Activated CD4-positive, alpha-beta memory T cell treated with anti-CD3 and anti-CD28 coated beads, Interleukin-2, amount 10 ng/mL, durations not matched to agents 7 days and 5 days (primary cell): Measurements from ENCODE around the gene PLIN4. TPM values are rescaled to one million over a fixed set of nuclear protein-coding genes. Genes with fewer than 3 reads are reported as not detected.
"Not testable (repeated sequence)": the region's sequence is repeated elsewhere in the genome, so short reads cannot be mapped to it uniquely, and the experiment has no call there.

Experiments used
- CTCF ChIA-PET: fragments of 350-600 bp; sonication (Branson Sonifier 250); formaldehyde crosslinking; loops from one replicate; lab custom pipeline; 2021; ENCODE audit warnings: antibody characterized with exemption, inconsistent platforms; lab: Charles Lee
- POLR2A ChIA-PET: fragments of 350-600 bp; sonication (Branson Sonifier 250); formaldehyde crosslinking; loops from one replicate; lab custom pipeline; 2021; ENCODE audit warnings: antibody characterized with exemption; lab: Charles Lee
- DNase-seq: peaks from one replicate; pipeline ENCODE4 v3.0.0-alpha.2; 2020
- H3K27ac Mint-ChIP-seq: one replicate; pipeline ENCODE4 v1.8.0; 2021; ENCODE audit warnings: mild to moderate bottlenecking, mixed read lengths
- H3K27me3 Mint-ChIP-seq: one replicate; pipeline ENCODE4 v1.8.0; 2021; ENCODE audit warnings: mixed read lengths
- H3K36me3 Mint-ChIP-seq: one replicate; pipeline ENCODE4 v1.8.0; 2021; ENCODE audit warnings: low read depth, mixed read lengths
- H3K4me1 Mint-ChIP-seq: one replicate; pipeline ENCODE4 v1.8.0; 2021; ENCODE audit warnings: mixed read lengths
- H3K4me3 Mint-ChIP-seq: one replicate; pipeline ENCODE4 v1.8.0; 2021; ENCODE audit warnings: mild to moderate bottlenecking, mixed read lengths
- H3K9me3 Mint-ChIP-seq: one replicate; pipeline ENCODE4 v1.8.0; 2021; ENCODE audit warnings: mixed read lengths
- total RNA-seq, 2 experiments: library from RNA; stranded (reverse); gene quantifications; one replicate each; pipeline ENCODE4 v1.2.3, GENCODE V29; 2021

Gene PLIN4
- total RNA-seq, 2 experiments from 2014 or later, result not detected

- H3K27me3 Mint-ChIP-seq, result peaks cover 5% of the 10 kb centered on the region
- CTCF ChIA-PET, result no interaction called here
- POLR2A ChIA-PET, result no interaction called here
- H3K36me3 Mint-ChIP-seq, result no peaks in the 10 kb centered on the region
- no peak overlapping the region for H3K27ac Mint-ChIP-seq
- DNase-seq, result no peak
- H3K4me1 Mint-ChIP-seq, result no peaks in the 10 kb centered on the region
- no peaks in the 10 kb centered on the region for H3K9me3 Mint-ChIP-seq
- H3K4me3 Mint-ChIP-seq, result no peak overlapping the region
Observed at GRCh38 chr19:4528843-4529242, 10.6 kb upstream of the PLIN4 start.

- CTCF ChIA-PET, POLR2A ChIA-PET, H3K9me3 Mint-ChIP-seq, H3K4me1 Mint-ChIP-seq, DNase-seq, H3K36me3 Mint-ChIP-seq, H3K4me3 Mint-ChIP-seq, H3K27ac Mint-ChIP-seq, H3K27me3 Mint-ChIP-seq: not testable (repeated sequence)
Observed at GRCh38 chr19:4527377-4527776, 9.1 kb upstream of the PLIN4 start.

DNA sequence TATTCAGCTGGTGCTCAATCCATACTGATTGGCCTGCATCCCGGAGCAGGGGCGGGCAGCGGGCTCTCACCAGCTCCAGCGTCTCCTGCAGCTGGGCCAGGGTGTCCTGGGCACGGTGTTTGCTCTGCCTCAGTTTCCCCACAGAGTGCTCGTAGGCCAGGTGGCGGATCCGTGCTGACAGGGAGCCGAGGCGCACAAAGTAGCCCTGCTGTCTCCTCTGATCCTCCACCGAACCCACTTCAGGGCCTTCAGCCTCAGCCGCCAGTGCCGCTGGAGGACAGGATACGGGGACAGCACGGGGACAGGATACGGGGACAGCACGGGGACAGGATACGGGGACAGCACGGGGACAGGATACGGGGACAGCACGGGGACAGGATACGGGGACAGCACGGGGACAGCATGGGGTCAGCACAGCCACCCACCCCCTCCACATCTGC is 7.3 kb upstream of the PLIN4 start:
- Mint-ChIP-seq H3K36me3 (no peaks in the 10 kb centered on the region), H3K27ac (no peak overlapping the region), H3K27me3 (peaks cover 1% of the 10 kb centered on the region), H3K4me3 (no peak overlapping the region), H3K9me3 (no peaks in the 10 kb centered on the region), H3K4me1 (no peaks in the 10 kb centered on the region)
- ChIA-PET POLR2A (interaction anchor here (1.0 to 1.5 kb wide), 2 partner anchors 54 to 258 kb away, joined by 4 to 6 read pairs; partner anchors contain the start of gene HDGFL2), CTCF (interaction anchor here (0.6 to 1.8 kb wide), 18 partner anchors 9 to 869 kb away, joined by 3 to 21 read pairs (median 3); partner anchors contain the start of genes FEM1A, HDGFL2, LRG1 and PLIN5)
- no peak for DNase-seq

- CTCF ChIA-PET, result interaction anchor here (0.6 to 1.8 kb wide), 19 partner anchors 8 to 868 kb away, joined by 3 to 21 read pairs (median 3); partner anchors contain the start of genes FEM1A, HDGFL2, LRG1 and PLIN5
- peak; percentile 75 for DNase-seq
- Mint-ChIP-seq H3K4me1 (no peaks in the 10 kb centered on the region), H3K27ac (no peak overlapping the region), H3K4me3 (no peak overlapping the region), H3K27me3 (peaks cover 1% of the 10 kb centered on the region), H3K36me3 (no peaks in the 10 kb centered on the region), H3K9me3 (no peaks in the 10 kb centered on the region)
- POLR2A ChIA-PET, result interaction anchor here (1.0 to 1.5 kb wide), 2 partner anchors 54 to 258 kb away, joined by 4 to 6 read pairs; partner anchors contain the start of gene HDGFL2
Observed at GRCh38 chr19:4524808-4525562, 6.7 kb upstream of the PLIN4 start.

GRCh38 chr19:4523306-4524110 is 5.2 kb upstream of the PLIN4 start:
- H3K27me3 Mint-ChIP-seq, result no peaks in the 10 kb centered on the region
- no peaks in the 10 kb centered on the region for H3K36me3 Mint-ChIP-seq
- no peaks in the 10 kb centered on the region for H3K4me1 Mint-ChIP-seq
- ChIA-PET CTCF (interaction anchor here (0.5 to 2.5 kb wide), 7 partner anchors 12 to 120 kb away, joined by 3 to 9 read pairs (median 3); partner anchors contain the start of gene PLIN5), POLR2A (no interaction called here)
- peak; percentile 28 for DNase-seq
- no peak overlapping the region for H3K4me3 Mint-ChIP-seq
- no peaks in the 10 kb centered on the region for H3K9me3 Mint-ChIP-seq
- no peak overlapping the region for H3K27ac Mint-ChIP-seq

DNA sequence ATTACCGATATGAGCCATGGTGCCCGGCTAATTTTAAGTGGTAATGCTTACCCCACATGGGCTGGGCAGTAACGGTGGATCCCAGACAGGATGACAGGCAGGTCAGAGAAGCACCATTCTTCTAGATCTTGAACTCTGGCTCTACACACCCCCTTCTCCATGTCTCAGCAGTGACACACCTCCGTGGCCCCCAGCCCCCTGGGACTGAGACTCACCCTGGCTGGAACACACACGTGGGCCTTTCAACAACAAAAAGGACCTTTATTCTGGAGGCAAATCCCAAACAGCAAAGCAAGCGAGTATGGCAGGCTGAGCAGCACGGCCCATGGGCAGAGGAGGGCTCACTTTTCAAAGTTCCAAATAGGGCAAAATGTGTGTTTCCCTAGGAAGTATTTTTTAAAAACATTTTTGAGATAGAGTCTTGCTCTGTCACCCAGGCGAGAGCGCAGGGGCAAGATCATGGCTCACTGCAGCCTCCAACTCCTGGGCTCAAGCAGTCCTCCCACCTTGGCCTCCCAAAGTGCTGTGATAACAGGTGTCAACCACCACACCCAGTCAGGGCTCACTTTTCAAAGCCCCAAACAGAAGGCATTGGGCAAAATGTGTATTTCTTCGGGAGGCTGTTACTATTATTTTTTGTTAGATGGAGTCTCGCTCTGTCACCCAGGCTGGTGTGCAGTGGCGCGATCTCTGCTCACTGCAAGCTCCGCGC is 4.2 kb upstream of the PLIN4 start:
- Mint-ChIP-seq H3K4me3 (no peak overlapping the region), H3K4me1 (no peaks in the 10 kb centered on the region), H3K9me3 (no peaks in the 10 kb centered on the region), H3K36me3 (no peaks in the 10 kb centered on the region), H3K27ac (no peak overlapping the region), H3K27me3 (no peaks in the 10 kb centered on the region)
- ChIA-PET CTCF (interaction anchor here (0.9 to 2.5 kb wide), 4 partner anchors 13 to 119 kb away, joined by 3 to 9 read pairs (median 4); partner anchors contain the start of gene PLIN5), POLR2A (no interaction called here)
- DNase-seq, result no peak

- H3K27me3 Mint-ChIP-seq, result no peaks in the 10 kb centered on the region
- CTCF ChIA-PET, result interaction anchor here (2.5 kb wide), 1 partner anchor 13 kb away, joined by 9 read pairs; the partner anchor contains the start of gene PLIN5
Observed at GRCh38 chr19:4521888-4522242, 3.6 kb upstream of the PLIN4 start.

DNA sequence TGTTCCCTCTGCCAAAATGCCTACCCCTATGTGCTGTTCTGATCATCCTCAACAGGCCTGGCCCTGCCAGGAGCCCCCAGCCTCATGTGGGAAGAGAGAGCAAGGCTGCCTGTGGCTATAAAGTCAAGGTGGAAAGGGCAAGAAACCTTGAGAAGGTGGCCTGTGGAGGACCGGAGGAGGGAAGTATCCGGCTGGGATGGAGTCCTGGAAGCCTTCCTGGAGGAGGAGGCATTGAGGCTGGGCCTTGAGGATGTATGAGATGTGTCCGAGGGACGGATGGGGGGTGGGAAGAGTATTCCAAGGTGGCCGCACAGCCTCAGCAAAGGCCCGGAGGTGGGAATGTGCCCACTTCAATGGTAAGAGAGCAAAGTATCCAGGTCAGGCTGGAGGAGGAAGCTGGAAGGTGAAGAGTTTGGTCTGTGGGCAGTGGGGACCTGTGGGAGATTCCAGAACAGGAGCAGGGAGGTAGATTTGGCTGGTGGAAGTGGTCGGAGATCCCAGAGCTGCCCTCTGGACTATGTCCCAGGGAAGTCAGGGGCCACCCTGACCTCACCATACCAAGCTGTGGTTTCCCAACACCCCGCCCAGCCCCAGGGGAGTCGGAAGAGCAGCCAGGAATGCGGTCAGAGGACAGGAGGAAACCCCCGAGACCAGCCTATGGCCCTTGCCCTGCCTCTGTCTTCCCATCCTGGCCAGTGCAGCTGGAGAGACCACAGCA is 3.0 kb upstream of the PLIN4 start:
- POLR2A ChIA-PET, result interaction anchor here (0.8 kb wide), 1 partner anchor 19 kb away, joined by 3 read pairs; no protein-coding TSS in a partner anchor

More at GRCh38 chr19:4521888-4522242, 3.6 kb upstream of the PLIN4 start:
- Mint-ChIP-seq H3K4me1 (no peaks in the 10 kb centered on the region), H3K27ac (no peak overlapping the region), H3K4me3 (no peak overlapping the region), H3K9me3 (no peaks in the 10 kb centered on the region), H3K36me3 (no peaks in the 10 kb centered on the region)
- POLR2A ChIA-PET, result interaction anchor here (0.8 kb wide), 1 partner anchor 19 kb away, joined by 3 read pairs; no protein-coding TSS in a partner anchor
- DNase-seq, result no peak

GRCh38 chr19:4519521-4520277 is 1.4 kb upstream of the PLIN4 start:
- Mint-ChIP-seq H3K27me3 (no peaks in the 10 kb centered on the region), H3K36me3 (no peaks in the 10 kb centered on the region), H3K9me3 (no peaks in the 10 kb centered on the region), H3K27ac (no peak overlapping the region), H3K4me1 (no peaks in the 10 kb centered on the region), H3K4me3 (no peak overlapping the region)
- CTCF ChIA-PET, result no interaction called here
- POLR2A ChIA-PET, result no interaction called here
- DNase-seq, result no peak

More for the DNA sequence above, 3.0 kb upstream of the PLIN4 start:
- H3K4me1 Mint-ChIP-seq, result no peaks in the 10 kb centered on the region
- CTCF ChIA-PET, result interaction anchor here (2.5 kb wide), 1 partner anchor 14 kb away, joined by 9 read pairs; the partner anchor contains the start of gene PLIN5
- no peak overlapping the region for H3K4me3 Mint-ChIP-seq
- no peaks in the 10 kb centered on the region for H3K36me3 Mint-ChIP-seq
- no peaks in the 10 kb centered on the region for H3K9me3 Mint-ChIP-seq
- no peak for DNase-seq
- no peak overlapping the region for H3K27ac Mint-ChIP-seq
- no peaks in the 10 kb centered on the region for H3K27me3 Mint-ChIP-seq

GRCh38 chr19:4519172-4519496 is 848 bp upstream of the PLIN4 start:
- POLR2A ChIA-PET, result no interaction called here
- Mint-ChIP-seq H3K27ac (no peak overlapping the region), H3K9me3 (no peaks in the 10 kb centered on the region), H3K4me1 (no peaks in the 10 kb centered on the region), H3K27me3 (no peaks in the 10 kb centered on the region), H3K4me3 (no peak overlapping the region), H3K36me3 (no peaks in the 10 kb centered on the region)
- CTCF ChIA-PET, result no interaction called here
- DNase-seq, result no peak

DNA sequence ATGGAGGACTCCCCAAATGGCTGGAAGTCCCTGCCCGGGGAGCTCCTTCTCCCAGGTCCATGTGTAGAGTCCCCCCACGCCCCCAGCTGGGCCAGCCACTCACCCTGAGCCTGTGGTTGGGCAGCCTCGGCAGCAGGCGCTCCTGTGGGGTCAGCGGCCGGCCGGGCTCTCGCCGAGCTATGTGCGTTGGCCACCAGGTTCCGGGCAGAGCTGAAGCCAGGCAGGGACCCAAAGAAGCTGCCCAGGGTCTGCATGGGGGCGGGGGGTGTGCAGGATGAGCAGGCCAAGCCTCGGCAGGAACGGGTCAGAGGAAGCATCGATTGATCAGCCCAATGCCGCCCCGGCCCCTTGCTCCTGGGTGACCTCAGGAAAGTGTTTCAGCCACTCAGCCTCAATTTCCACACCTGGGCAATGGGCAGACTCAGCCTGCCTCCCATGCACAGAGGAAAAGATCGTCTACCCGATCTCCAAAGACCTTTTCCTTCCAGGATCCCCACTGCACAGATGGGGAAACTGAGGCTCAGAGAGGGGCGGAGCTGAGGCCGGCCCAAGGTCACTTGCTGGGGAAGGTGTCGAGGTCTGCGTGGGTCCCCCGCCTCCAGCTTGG is 732 bp downstream of the PLIN4 start:
- ChIA-PET CTCF (interaction anchor here (1.2 kb wide), 1 partner anchor 8 kb away, joined by 3 read pairs; no protein-coding TSS in a partner anchor), POLR2A (no interaction called here)
- no peak for DNase-seq
- Mint-ChIP-seq H3K4me1 (no peaks in the 10 kb centered on the region), H3K27ac (no peak overlapping the region), H3K4me3 (no peak overlapping the region), H3K27me3 (no peaks in the 10 kb centered on the region), H3K36me3 (no peaks in the 10 kb centered on the region), H3K9me3 (no peaks in the 10 kb centered on the region)
